SK-N-SH treated with all-trans-retinoic acid at 6 μM for 48 hours (cell line): ENCODE measurements around the gene PTBP3.

Source experiments
- ATAC-seq: fragments of 200-7000 bp; cut with Tn5 transposase; 3 replicates; pipeline ENCODE4 v1.9.1; 2020; ENCODE audit warnings: mild to moderate bottlenecking, moderate library complexity
- ARNTL ChIP-seq: fragments of 450-650 bp; formaldehyde crosslinking; IDR thresholded peaks from 2 replicates; pipeline ENCODE4 v1.5.0; 2020; ENCODE audit warnings: low read depth, mild to moderate bottlenecking, moderate library complexity, borderline replicate concordance
- CREB5 ChIP-seq: fragments of 250-450 bp; sonication (Bioruptor Pico); IDR thresholded peaks from 2 replicates; pipeline ENCODE4 v1.5.1; 2020; ENCODE audit warnings: low read depth, mild to moderate bottlenecking, moderate library complexity
- CSDC2 ChIP-seq: fragments of 250-450 bp; sonication (Bioruptor Pico); IDR thresholded peaks from 2 replicates; pipeline ENCODE4 v1.5.0; 2020; ENCODE audit warnings: mild to moderate bottlenecking, moderate library complexity
- ESRRG ChIP-seq: fragments of 250-450 bp; sonication (Bioruptor Pico); IDR thresholded peaks from 2 replicates; pipeline ENCODE4 v1.6.1; 2021; ENCODE audit warnings: mild to moderate bottlenecking
- GLIS3 ChIP-seq: fragments of 250-450 bp; sonication (Bioruptor Pico); IDR thresholded peaks from 2 replicates; pipeline ENCODE4 v1.5.0; 2020; ENCODE audit warnings: mild to moderate bottlenecking, moderate library complexity
- ISL1 ChIP-seq: fragments of 250-450 bp; sonication (Bioruptor Pico); IDR thresholded peaks from 2 replicates; pipeline ENCODE4 v2.1.2; 2022; ENCODE audit warnings: mild to moderate bottlenecking, moderate library complexity
- OSR1 ChIP-seq: fragments of 250-450 bp; sonication (Bioruptor Pico); IDR thresholded peaks from 2 replicates; pipeline ENCODE4 v1.8.0; 2022; ENCODE audit warnings: moderate library complexity, mild to moderate bottlenecking, inconsistent platforms
- RARB ChIP-seq: fragments of 250-450 bp; sonication (Bioruptor Pico); IDR thresholded peaks from 2 replicates; pipeline ENCODE4 v1.8.0; 2021; ENCODE audit warnings: mild to moderate bottlenecking, moderate library complexity
- SNAI2 ChIP-seq: fragments of 250-450 bp; sonication (Bioruptor Pico); IDR thresholded peaks from 2 replicates; pipeline ENCODE4 v1.5.0; 2020; ENCODE audit warnings: mild to moderate bottlenecking, moderate library complexity
- TCF4 ChIP-seq: fragments of 250-450 bp; sonication (Bioruptor Pico); IDR thresholded peaks from 2 replicates; pipeline ENCODE4 v1.8.0; 2021; ENCODE audit warnings: mild to moderate bottlenecking, moderate library complexity, borderline replicate concordance
- TOX ChIP-seq: fragments of 250-450 bp; sonication (Bioruptor Pico); IDR thresholded peaks from 2 replicates; pipeline ENCODE4 v1.8.0; 2021; ENCODE audit warnings: mild to moderate bottlenecking, moderate library complexity, borderline replicate concordance
- ZC3H10 ChIP-seq: fragments of 250-450 bp; sonication (Bioruptor Pico); IDR thresholded peaks from 2 replicates; pipeline ENCODE4 v1.5.1; 2021; ENCODE audit warnings: mild to moderate bottlenecking, moderate library complexity
- ZFP3 ChIP-seq: fragments of 250-450 bp; sonication (Bioruptor Pico); IDR thresholded peaks from 2 replicates; pipeline ENCODE4 v1.5.0; 2020; ENCODE audit warnings: mild to moderate bottlenecking, moderate library complexity
- ZFP30 ChIP-seq: fragments of 450-650 bp; formaldehyde crosslinking; IDR thresholded peaks from 2 replicates; pipeline ENCODE4 v1.5.0; 2022; ENCODE audit warnings: mild to moderate bottlenecking, moderate library complexity
- ZNF565 ChIP-seq: fragments of 450-650 bp; formaldehyde crosslinking; conservative IDR thresholded peaks from 2 replicates; pipeline ENCODE4 v1.5.0; 2020; ENCODE audit warnings: low read depth, mild to moderate bottlenecking, moderate library complexity
- ZNF70 ChIP-seq: fragments of 450-650 bp; formaldehyde crosslinking; IDR thresholded peaks from 2 replicates; pipeline ENCODE4 v1.5.0; 2020; ENCODE audit warnings: mild to moderate bottlenecking, moderate library complexity
- ZNF8 ChIP-seq: fragments of 450-650 bp; formaldehyde crosslinking; IDR thresholded peaks from 2 replicates; pipeline ENCODE4 v1.5.0; 2020; ENCODE audit warnings: mild to moderate bottlenecking, moderate library complexity
- TF ChIP-seq, protein P1 (sequence below): fragments of 250-450 bp; sonication (Bioruptor Pico); IDR thresholded peaks from 2 replicates; pipeline ENCODE4 v1.8.0; 2021; ENCODE audit warnings: low read depth, mild to moderate bottlenecking, moderate library complexity, borderline replicate concordance
- TF ChIP-seq, protein P2 (sequence below): fragments of 250-450 bp; sonication (Bioruptor Pico); IDR thresholded peaks from 2 replicates; pipeline ENCODE4 v1.8.0; 2020; ENCODE audit warnings: mild to moderate bottlenecking, moderate library complexity, borderline replicate concordance
- TF ChIP-seq, protein P3 (sequence below): fragments of 250-450 bp; sonication (Bioruptor Pico); IDR thresholded peaks from 2 replicates; pipeline ENCODE4 v1.5.1; 2021; ENCODE audit warnings: mild to moderate bottlenecking, moderate library complexity

Gene PTBP3

GRCh38 chr9:112299514-112299913 is 33.9 kb downstream of the PTBP3 start:
- ATAC-seq: no peak; the same call in 1 of the 3 replicates
- TF ChIP-seq GLIS3 (CRISPR knock-in tag) (no peak), SNAI2 (CRISPR knock-in tag) (no peak)

DNA sequence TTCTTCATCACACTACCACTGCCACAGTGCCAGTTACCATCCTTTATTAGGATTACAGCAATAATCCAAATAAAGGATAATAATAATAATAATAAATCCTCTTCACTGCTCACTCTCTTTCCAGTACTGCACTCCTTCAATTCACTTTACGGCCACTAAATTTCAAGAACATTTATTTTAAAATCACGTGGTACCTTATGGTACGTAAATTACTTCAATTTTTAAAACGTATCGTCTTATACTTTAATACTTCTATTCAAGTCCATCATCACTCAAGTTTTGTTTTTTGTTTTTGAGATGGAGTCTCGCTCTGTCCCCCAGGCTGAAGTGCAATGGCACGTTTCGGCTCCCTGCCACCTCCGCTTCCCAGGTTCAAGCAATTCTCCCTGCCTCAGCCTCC is 36.5 kb downstream of the PTBP3 start:
- TF ChIP-seq OSR1 (CRISPR knock-in tag): no peak
- TF ChIP-seq ZFP3 (CRISPR knock-in tag): no peak
- no peak for TF ChIP-seq CREB5 (CRISPR knock-in tag)
- TF ChIP-seq ZNF8 (CRISPR knock-in tag): no peak
- TF ChIP-seq ARNTL (CRISPR knock-in tag): no peak
- TF ChIP-seq RARB (CRISPR knock-in tag): no peak
- no peak for TF ChIP-seq ISL1 (CRISPR knock-in tag)
- TF ChIP-seq ESRRG (CRISPR knock-in tag): no peak
- no peak for TF ChIP-seq ZFP30 (CRISPR knock-in tag)
- no peak for TF ChIP-seq ZNF70 (CRISPR knock-in tag)
- TF ChIP-seq, all 23 proteins: peak for 0
- no peak for ATAC-seq

DNA sequence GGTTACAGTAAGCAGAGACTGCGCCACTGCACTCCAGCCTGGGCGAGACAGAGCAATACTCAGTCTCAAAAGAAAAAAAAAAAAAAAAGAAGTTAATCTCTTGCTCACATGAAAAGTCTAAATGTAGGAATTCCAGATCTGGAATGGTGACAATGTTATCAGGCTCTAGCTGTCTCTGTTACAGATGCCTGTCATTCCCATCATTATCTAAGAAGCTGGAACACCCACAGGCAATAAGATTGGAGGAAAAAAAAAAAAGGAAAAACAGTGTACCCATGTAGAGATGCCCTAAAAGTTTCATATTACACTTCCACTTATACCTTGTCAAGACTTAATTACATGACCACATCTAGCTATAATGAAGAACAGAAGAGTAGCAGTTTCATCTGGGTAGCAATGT is 38.2 kb downstream of the PTBP3 start:
- no peak for ATAC-seq
- TF ChIP-seq ESRRG (CRISPR knock-in tag): no peak
- no peak for TF ChIP-seq TCF4 (CRISPR knock-in tag)
- no peak for TF ChIP-seq GLIS3 (CRISPR knock-in tag)
- TF ChIP-seq, protein P1, sequence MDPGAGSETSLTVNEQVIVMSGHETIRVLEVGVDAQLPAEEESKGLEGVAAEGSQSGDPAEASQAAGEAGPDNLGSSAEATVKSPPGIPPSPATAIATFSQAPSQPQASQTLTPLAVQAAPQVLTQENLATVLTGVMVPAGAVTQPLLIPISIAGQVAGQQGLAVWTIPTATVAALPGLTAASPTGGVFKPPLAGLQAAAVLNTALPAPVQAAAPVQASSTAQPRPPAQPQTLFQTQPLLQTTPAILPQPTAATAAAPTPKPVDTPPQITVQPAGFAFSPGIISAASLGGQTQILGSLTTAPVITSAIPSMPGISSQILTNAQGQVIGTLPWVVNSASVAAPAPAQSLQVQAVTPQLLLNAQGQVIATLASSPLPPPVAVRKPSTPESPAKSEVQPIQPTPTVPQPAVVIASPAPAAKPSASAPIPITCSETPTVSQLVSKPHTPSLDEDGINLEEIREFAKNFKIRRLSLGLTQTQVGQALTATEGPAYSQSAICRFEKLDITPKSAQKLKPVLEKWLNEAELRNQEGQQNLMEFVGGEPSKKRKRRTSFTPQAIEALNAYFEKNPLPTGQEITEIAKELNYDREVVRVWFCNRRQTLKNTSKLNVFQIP (CRISPR knock-in tag): no peak
- no peak for TF ChIP-seq ARNTL (CRISPR knock-in tag)
- TF ChIP-seq ZNF565 (CRISPR knock-in tag): no peak
- no peak for TF ChIP-seq OSR1 (CRISPR knock-in tag)
- TF ChIP-seq, protein P2, sequence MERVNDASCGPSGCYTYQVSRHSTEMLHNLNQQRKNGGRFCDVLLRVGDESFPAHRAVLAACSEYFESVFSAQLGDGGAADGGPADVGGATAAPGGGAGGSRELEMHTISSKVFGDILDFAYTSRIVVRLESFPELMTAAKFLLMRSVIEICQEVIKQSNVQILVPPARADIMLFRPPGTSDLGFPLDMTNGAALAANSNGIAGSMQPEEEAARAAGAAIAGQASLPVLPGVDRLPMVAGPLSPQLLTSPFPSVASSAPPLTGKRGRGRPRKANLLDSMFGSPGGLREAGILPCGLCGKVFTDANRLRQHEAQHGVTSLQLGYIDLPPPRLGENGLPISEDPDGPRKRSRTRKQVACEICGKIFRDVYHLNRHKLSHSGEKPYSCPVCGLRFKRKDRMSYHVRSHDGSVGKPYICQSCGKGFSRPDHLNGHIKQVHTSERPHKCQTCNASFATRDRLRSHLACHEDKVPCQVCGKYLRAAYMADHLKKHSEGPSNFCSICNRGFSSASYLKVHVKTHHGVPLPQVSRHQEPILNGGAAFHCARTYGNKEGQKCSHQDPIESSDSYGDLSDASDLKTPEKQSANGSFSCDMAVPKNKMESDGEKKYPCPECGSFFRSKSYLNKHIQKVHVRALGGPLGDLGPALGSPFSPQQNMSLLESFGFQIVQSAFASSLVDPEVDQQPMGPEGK: no peak
- TF ChIP-seq ISL1 (CRISPR knock-in tag): no peak
- no peak for TF ChIP-seq ZNF8 (CRISPR knock-in tag)
- no peak for TF ChIP-seq RARB (CRISPR knock-in tag)
- TF ChIP-seq CSDC2 (CRISPR knock-in tag): no peak
- no peak for TF ChIP-seq ZC3H10 (CRISPR knock-in tag)
- no peak for TF ChIP-seq ZNF70 (CRISPR knock-in tag)
- TF ChIP-seq TOX: no peak
- TF ChIP-seq, protein P3, sequence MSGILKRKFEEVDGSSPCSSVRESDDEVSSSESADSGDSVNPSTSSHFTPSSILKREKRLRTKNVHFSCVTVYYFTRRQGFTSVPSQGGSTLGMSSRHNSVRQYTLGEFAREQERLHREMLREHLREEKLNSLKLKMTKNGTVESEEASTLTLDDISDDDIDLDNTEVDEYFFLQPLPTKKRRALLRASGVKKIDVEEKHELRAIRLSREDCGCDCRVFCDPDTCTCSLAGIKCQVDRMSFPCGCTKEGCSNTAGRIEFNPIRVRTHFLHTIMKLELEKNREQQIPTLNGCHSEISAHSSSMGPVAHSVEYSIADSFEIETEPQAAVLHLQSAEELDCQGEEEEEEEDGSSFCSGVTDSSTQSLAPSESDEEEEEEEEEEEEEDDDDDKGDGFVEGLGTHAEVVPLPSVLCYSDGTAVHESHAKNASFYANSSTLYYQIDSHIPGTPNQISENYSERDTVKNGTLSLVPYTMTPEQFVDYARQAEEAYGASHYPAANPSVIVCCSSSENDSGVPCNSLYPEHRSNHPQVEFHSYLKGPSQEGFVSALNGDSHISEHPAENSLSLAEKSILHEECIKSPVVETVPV (CRISPR knock-in tag): no peak
- no peak for TF ChIP-seq ZFP3 (CRISPR knock-in tag)

DNA sequence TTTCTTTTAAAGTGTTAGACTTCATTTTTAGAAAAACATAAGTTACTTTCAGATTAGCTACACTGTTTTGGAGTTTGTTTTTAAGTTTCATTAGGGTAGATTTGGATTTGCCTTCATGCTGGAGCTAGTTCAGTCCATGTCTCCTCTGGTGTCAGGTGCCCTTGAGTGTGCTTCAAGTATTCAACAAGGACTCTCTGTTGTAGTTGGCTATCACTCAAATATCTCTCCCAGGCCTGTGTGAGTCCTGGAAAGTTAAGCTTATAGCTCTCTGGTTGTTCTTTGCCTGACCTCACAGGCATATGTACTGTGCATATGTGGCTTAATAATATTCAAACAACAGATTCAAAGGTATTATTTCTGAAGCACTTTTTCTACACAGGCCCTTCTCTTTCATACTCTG is 45.4 kb downstream of the PTBP3 start:
- no peak for ATAC-seq
- TF ChIP-seq, protein P3 (CRISPR knock-in tag): no peak
- TF ChIP-seq SNAI2 (CRISPR knock-in tag) (no peak), TCF4 (CRISPR knock-in tag) (no peak), OSR1 (CRISPR knock-in tag) (no peak), ZNF70 (CRISPR knock-in tag) (no peak), ISL1 (CRISPR knock-in tag) (no peak), TOX (no peak), ZNF8 (CRISPR knock-in tag) (no peak)
- TF ChIP-seq, protein P1 (CRISPR knock-in tag): no peak
- TF ChIP-seq, all 23 proteins: peak for 0
